HG03575 (cell line): Measurements from ENCODE around the gene IFNL1.
"Not testable (repeated sequence)": the region's sequence is repeated elsewhere in the genome, so short reads cannot be mapped to it uniquely, and the experiment has no call there.

Source experiments
- ATAC-seq: cut with Tn5 transposase; IDR thresholded peaks from one replicate; pipeline ENCODE4 v1.9.1; 2021; ENCODE audit not compliant: unreplicated experiment, insufficient number of reproducible peaks, low FRiP score; ENCODE audit errors: extremely low read depth

IFNL1 gene

GRCh38 chr19:39304701-39305571 lies 8.7 kb downstream of the IFNL1 start:
- no peak for ATAC-seq

GRCh38 chr19:39306075-39306474 lies 9.9 kb downstream of the IFNL1 start:
- ATAC-seq = no peak

GRCh38 chr19:39307046-39307821 lies 11.0 kb downstream of the IFNL1 start:
- no peak for ATAC-seq

- no peak for ATAC-seq
Observed at GRCh38 chr19:39307822-39308530, 11.8 kb downstream of the IFNL1 start.

- ATAC-seq = no peak
Observed at GRCh38 chr19:39308531-39309304, 12.5 kb downstream of the IFNL1 start.

GRCh38 chr19:39309305-39309670 lies 13.1 kb downstream of the IFNL1 start:
- not testable (repeated sequence) for ATAC-seq

- no peak for ATAC-seq
Observed at GRCh38 chr19:39310558-39311311, 14.5 kb downstream of the IFNL1 start.

GRCh38 chr19:39314016-39314728 lies 18.0 kb downstream of the IFNL1 start:
- ATAC-seq = no peak

- no peak for ATAC-seq
Observed at GRCh38 chr19:39315933-39316332, 19.7 kb downstream of the IFNL1 start.

GRCh38 chr19:39316627-39317321 lies 20.6 kb downstream of the IFNL1 start:
- no peak for ATAC-seq

- no peak for ATAC-seq
Observed at GRCh38 chr19:39317476-39317875, 21.3 kb downstream of the IFNL1 start.

- ATAC-seq = no peak
Observed at GRCh38 chr19:39318071-39318470, 21.9 kb downstream of the IFNL1 start.

GRCh38 chr19:39318690-39319089 lies 22.5 kb downstream of the IFNL1 start:
- no peak for ATAC-seq

GRCh38 chr19:39319098-39319891 lies 23.1 kb downstream of the IFNL1 start:
- no peak for ATAC-seq

GRCh38 chr19:39319892-39320248 lies 23.7 kb downstream of the IFNL1 start:
- ATAC-seq = no peak

- no peak for ATAC-seq
Observed at GRCh38 chr19:39321117-39321831, 25.1 kb downstream of the IFNL1 start.
